Raji (cell line): ENCODE measurements around the gene VSX2.

ENCODE experiments used
- POLR2A ChIP-seq: IDR thresholded peaks from 2 replicates; pipeline ENCODE4 v1.6.1; 2011; ENCODE audit warnings: low read depth, low read length, control low read depth; ENCODE audit not compliant: insufficient read depth

The VSX2 gene

GRCh38 chr14:74299061-74299545 lies 59.9 kb downstream of the VSX2 start:
- no peak for TF ChIP-seq POLR2A

- TF ChIP-seq POLR2A, result no peak
Observed at GRCh38 chr14:74301594-74302151, 62.4 kb downstream of the VSX2 start.

- TF ChIP-seq POLR2A, result no peak
Observed at GRCh38 chr14:74302152-74302628, 62.9 kb downstream of the VSX2 start.

- peak; percentile 85 for TF ChIP-seq POLR2A
Observed at GRCh38 chr14:74302634-74303569, 63.7 kb downstream of the VSX2 start, which contains the start of gene ABCD4. TSS of gene ABCD4 (minus strand) at chr14:74302934. CDS start at chr14:74302912, 22 bp downstream.

GRCh38 chr14:74308695-74309094 lies 69.4 kb downstream of the VSX2 start:
- no peak for TF ChIP-seq POLR2A

- no peak for TF ChIP-seq POLR2A
Observed at GRCh38 chr14:74309125-74310022, 70.1 kb downstream of the VSX2 start.

GRCh38 chr14:74312161-74312560 lies 72.9 kb downstream of the VSX2 start:
- no peak for TF ChIP-seq POLR2A
